ENCODE measurements around the gene DNMT3A. TPM values are rescaled to one million over a fixed set of nuclear protein-coding genes. Genes with fewer than 3 reads are reported as not detected.

DNMT3A gene
- total and polyA plus RNA-seq, 8 donors = 3.4 to 47.4 (median 15.8) TPM

GRCh38 chr2:25307949-25308557, 33.7 kb downstream of the DNMT3A start:
- Histone ChIP-seq H3K9me3 (no peaks in the 10 kb centered on the region), H3K4me1 (peaks cover 37 to 98% (median 75%) of the 10 kb centered on the region in 4 donors), H3K27ac (no peak overlapping the region), H3K36me3 (peaks cover 10 to 47% (median 37%) of the 10 kb centered on the region in 4 donors), H3K4me3 (no peak overlapping the region), H3K27me3 (no peaks in the 10 kb centered on the region)
- no peak for DNase-seq
- WGBS, 5 donors = 78 to 86% (median 83%) methylated on average over 7 of the region's 7 CpGs
- TF ChIP-seq EP300 (IDR thresholded peaks at IDR 0.05) (no peak), POLR2A (IDR thresholded peaks at IDR 0.05) (no peak), POLR2AphosphoS5 (IDR thresholded peaks at IDR 0.05) (no peak)
- TF ChIP-seq, protein P1, sequence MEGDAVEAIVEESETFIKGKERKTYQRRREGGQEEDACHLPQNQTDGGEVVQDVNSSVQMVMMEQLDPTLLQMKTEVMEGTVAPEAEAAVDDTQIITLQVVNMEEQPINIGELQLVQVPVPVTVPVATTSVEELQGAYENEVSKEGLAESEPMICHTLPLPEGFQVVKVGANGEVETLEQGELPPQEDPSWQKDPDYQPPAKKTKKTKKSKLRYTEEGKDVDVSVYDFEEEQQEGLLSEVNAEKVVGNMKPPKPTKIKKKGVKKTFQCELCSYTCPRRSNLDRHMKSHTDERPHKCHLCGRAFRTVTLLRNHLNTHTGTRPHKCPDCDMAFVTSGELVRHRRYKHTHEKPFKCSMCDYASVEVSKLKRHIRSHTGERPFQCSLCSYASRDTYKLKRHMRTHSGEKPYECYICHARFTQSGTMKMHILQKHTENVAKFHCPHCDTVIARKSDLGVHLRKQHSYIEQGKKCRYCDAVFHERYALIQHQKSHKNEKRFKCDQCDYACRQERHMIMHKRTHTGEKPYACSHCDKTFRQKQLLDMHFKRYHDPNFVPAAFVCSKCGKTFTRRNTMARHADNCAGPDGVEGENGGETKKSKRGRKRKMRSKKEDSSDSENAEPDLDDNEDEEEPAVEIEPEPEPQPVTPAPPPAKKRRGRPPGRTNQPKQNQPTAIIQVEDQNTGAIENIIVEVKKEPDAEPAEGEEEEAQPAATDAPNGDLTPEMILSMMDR (IDR thresholded peaks at IDR 0.05) = no peak
- intact Hi-C loops (cut with DNase I; ENCODE audit: low total_unique reads) = no loop called here

DNA sequence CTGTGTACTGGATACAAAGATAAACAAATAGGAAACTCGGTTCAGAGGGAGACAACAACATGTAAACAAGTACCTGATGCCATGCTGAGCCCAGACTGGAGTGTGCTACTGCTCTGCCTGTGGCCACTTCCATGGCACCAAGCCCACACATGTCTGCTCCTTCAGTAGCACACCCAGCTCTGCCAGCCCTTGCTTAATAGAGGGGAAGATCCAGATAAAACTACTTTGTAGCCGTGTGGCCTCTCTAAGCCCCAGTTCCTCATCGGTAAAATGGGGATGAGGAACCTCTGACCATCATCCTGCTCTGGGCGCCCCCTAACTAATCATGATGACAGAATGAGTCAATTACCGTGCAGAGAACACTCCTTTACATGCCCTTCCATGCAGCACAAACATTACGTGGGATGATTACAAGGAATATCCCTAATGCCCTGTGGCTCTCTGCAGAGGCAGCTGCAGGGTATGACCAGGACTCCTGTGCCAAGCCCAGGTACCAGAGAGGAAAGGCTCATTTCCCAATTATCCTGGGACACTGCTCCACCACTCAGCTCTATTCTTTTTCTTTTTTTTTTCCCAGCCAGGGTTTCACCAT, 34.9 kb downstream of the DNMT3A start:
- DNase-seq = no peak
- Histone ChIP-seq H3K4me3 (no peak overlapping the region), H3K27me3 (no peaks in the 10 kb centered on the region), H3K27ac (peak overlapping the region in 1 of 5 donors; percentile 9), H3K4me1 (peaks cover 26 to 96% (median 70%) of the 10 kb centered on the region in 4 donors), H3K36me3 (peaks cover 7 to 51% (median 29%) of the 10 kb centered on the region in 4 donors), H3K9me3 (no peaks in the 10 kb centered on the region)
- TF ChIP-seq EP300 (IDR thresholded peaks at IDR 0.05) = no peak
- TF ChIP-seq POLR2AphosphoS5 (IDR thresholded peaks at IDR 0.05) = no peak
- TF ChIP-seq, protein P1 (IDR thresholded peaks at IDR 0.05) = no peak
- no peak for TF ChIP-seq POLR2A (IDR thresholded peaks at IDR 0.05)
- 61 to 67% (median 65%) methylated on average over 6 of the region's 6 CpGs for WGBS, 5 donors
- intact Hi-C loops (cut with DNase I; ENCODE audit: low total_unique reads) = no loop called here

GRCh38 chr2:25305775-25306174, 36.0 kb downstream of the DNMT3A start:
- intact Hi-C loops (cut with DNase I; ENCODE audit: low total_unique reads) = no loop called here
- Histone ChIP-seq H3K27ac (peak overlapping the region in 1 of 5 donors; percentile 51), H3K4me3 (no peak overlapping the region), H3K36me3 (peaks cover 7 to 51% (median 29%) of the 10 kb centered on the region in 4 donors), H3K27me3 (no peaks in the 10 kb centered on the region), H3K4me1 (peaks cover 15 to 94% (median 63%) of the 10 kb centered on the region in 4 donors), H3K9me3 (no peaks in the 10 kb centered on the region)
- TF ChIP-seq, protein P1 (IDR thresholded peaks at IDR 0.05) = no peak
- TF ChIP-seq EP300 (IDR thresholded peaks at IDR 0.05) (no peak), POLR2AphosphoS5 (IDR thresholded peaks at IDR 0.05) (no peak), POLR2A (IDR thresholded peaks at IDR 0.05) (no peak)
- 56 to 85% (median 79%) methylated on average over 8 to 10 of the region's 10 CpGs for WGBS, 5 donors
- DNase-seq = no peak

GRCh38 chr2:25304826-25305596, 36.7 kb downstream of the DNMT3A start:
- Histone ChIP-seq H3K27me3 (no peaks in the 10 kb centered on the region), H3K9me3 (no peaks in the 10 kb centered on the region), H3K4me3 (no peak overlapping the region), H3K27ac (peak overlapping the region in 1 of 5 donors; percentile 51), H3K4me1 (peaks cover 7 to 86% (median 56%) of the 10 kb centered on the region in 4 donors), H3K36me3 (peaks cover 10 to 54% (median 32%) of the 10 kb centered on the region in 4 donors)
- TF ChIP-seq, protein P1 (IDR thresholded peaks at IDR 0.05) = no peak
- no peak for TF ChIP-seq POLR2AphosphoS5 (IDR thresholded peaks at IDR 0.05)
- no peak for TF ChIP-seq EP300 (IDR thresholded peaks at IDR 0.05)
- TF ChIP-seq POLR2A (IDR thresholded peaks at IDR 0.05) = no peak
- DNase-seq = no peak
- 77 to 84% (median 81%) methylated on average over 16 of the region's 16 CpGs for WGBS, 5 donors
- intact Hi-C loops (cut with DNase I; ENCODE audit: low total_unique reads) = no loop called here

Measured in stomach (tissue), 9 donors.